GM13976 (cell line): Measurements from ENCODE around the gene ZNF26.
"Not testable (repeated sequence)": the region's sequence is repeated elsewhere in the genome, so short reads cannot be mapped to it uniquely, and the experiment has no call there.

Experiments
- DNase-seq: peaks from one replicate; pipeline ENCODE4 v3.0.0; 2012; ENCODE audit warnings: low spot score
- CTCF ChIP-seq: IDR thresholded peaks from 2 replicates; pipeline ENCODE4 v1.5.1; 2012; ENCODE audit warnings: borderline replicate concordance, mild to moderate bottlenecking; ENCODE audit not compliant: insufficient read depth; ENCODE audit errors: extremely low read depth, missing control alignments, control extremely low read depth
- in situ Hi-C: fragments of 300-500 bp; cut with MboI; formaldehyde crosslinking; loops from one replicate; pipeline ENCODE4 v1.12.0; 2022; ENCODE audit warnings: low sequenced_read_pairs, mixed read lengths, inconsistent platforms; ENCODE audit not compliant: unreplicated experiment

The ZNF26 gene

GRCh38 chr12:132965796-132966195, 20.4 kb upstream of the ZNF26 start:
- in situ Hi-C loops: no loop called here
- DNase-seq: no peak
- no peak for TF ChIP-seq CTCF

GRCh38 chr12:132966676-132967415, 19.3 kb upstream of the ZNF26 start:
- DNase-seq: no peak
- in situ Hi-C loops: no loop called here
- TF ChIP-seq CTCF: no peak

GRCh38 chr12:132967736-132968135, 18.4 kb upstream of the ZNF26 start:
- in situ Hi-C loops: no loop called here
- no peak for DNase-seq
- TF ChIP-seq CTCF: no peak

GRCh38 chr12:132972374-132972773, 13.8 kb upstream of the ZNF26 start:
- no peak for TF ChIP-seq CTCF
- in situ Hi-C loops: no loop called here
- no peak for DNase-seq

- in situ Hi-C loops, DNase-seq: not testable (repeated sequence)
Observed at GRCh38 chr12:132976870-132977269, 9.3 kb upstream of the ZNF26 start.

- no peak for DNase-seq
- in situ Hi-C loops: no loop called here
- TF ChIP-seq CTCF: no peak
Observed at GRCh38 chr12:132986885-132987225, 688 bp downstream of the ZNF26 start.

GRCh38 chr12:132998741-132999140, 12.6 kb downstream of the ZNF26 start:
- in situ Hi-C loops: no loop called here
- TF ChIP-seq CTCF: no peak
- no peak for DNase-seq
